ENCODE data around the gene RRAS2.

GRCh38 chr11:14288189-14288935 is 70.6 kb downstream of the RRAS2 start:
- TF ChIP-seq FOXM1 (IDR thresholded peaks at IDR 0.05; ENCODE audit: low read depth) (no peak), TAF1 (IDR thresholded peaks at IDR 0.05; ENCODE audit: borderline replicate concordance, low read depth, low read length) (no peak), FOXJ3 (CRISPR knock-in tag; IDR thresholded peaks at IDR 0.05) (no peak), RAD21 (IDR thresholded peaks at IDR 0.05; ENCODE audit: low read length) (no peak), SMC3 (IDR thresholded peaks at IDR 0.05; ENCODE audit: low read depth, low read length) (no peak), POLR2AphosphoS5 (IDR thresholded peaks at IDR 0.05; ENCODE audit: low read depth, low read length) (no peak), FOSL2 (IDR thresholded peaks at IDR 0.05; ENCODE audit: borderline replicate concordance, low read depth) (no peak), GATA2 (CRISPR knock-in tag; IDR thresholded peaks at IDR 0.05) (no peak), SIN3A (IDR thresholded peaks at IDR 0.05; ENCODE audit: borderline replicate concordance, low read depth, low read length) (no peak), CHD2 (IDR thresholded peaks at IDR 0.05; ENCODE audit: low read length, partially characterized antibody) (no peak), YY1 (IDR thresholded peaks at IDR 0.05; ENCODE audit: low read depth) (no peak)
- TF ChIP-seq, protein P1, sequence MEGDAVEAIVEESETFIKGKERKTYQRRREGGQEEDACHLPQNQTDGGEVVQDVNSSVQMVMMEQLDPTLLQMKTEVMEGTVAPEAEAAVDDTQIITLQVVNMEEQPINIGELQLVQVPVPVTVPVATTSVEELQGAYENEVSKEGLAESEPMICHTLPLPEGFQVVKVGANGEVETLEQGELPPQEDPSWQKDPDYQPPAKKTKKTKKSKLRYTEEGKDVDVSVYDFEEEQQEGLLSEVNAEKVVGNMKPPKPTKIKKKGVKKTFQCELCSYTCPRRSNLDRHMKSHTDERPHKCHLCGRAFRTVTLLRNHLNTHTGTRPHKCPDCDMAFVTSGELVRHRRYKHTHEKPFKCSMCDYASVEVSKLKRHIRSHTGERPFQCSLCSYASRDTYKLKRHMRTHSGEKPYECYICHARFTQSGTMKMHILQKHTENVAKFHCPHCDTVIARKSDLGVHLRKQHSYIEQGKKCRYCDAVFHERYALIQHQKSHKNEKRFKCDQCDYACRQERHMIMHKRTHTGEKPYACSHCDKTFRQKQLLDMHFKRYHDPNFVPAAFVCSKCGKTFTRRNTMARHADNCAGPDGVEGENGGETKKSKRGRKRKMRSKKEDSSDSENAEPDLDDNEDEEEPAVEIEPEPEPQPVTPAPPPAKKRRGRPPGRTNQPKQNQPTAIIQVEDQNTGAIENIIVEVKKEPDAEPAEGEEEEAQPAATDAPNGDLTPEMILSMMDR (IDR thresholded peaks at IDR 0.05), result no peak
- TF ChIP-seq, protein P2, sequence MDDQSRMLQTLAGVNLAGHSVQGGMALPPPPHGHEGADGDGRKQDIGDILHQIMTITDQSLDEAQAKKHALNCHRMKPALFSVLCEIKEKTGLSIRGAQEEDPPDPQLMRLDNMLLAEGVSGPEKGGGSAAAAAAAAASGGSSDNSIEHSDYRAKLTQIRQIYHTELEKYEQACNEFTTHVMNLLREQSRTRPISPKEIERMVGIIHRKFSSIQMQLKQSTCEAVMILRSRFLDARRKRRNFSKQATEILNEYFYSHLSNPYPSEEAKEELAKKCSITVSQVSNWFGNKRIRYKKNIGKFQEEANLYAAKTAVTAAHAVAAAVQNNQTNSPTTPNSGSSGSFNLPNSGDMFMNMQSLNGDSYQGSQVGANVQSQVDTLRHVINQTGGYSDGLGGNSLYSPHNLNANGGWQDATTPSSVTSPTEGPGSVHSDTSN (IDR thresholded peaks at IDR 0.05), result no peak

All from SK-N-SH (cell line).